ENCODE results near the gene EDNRA.
A peak's percentile ranks its signal among the peaks of the same experiment; 100 is the strongest.

Gene EDNRA

DNA sequence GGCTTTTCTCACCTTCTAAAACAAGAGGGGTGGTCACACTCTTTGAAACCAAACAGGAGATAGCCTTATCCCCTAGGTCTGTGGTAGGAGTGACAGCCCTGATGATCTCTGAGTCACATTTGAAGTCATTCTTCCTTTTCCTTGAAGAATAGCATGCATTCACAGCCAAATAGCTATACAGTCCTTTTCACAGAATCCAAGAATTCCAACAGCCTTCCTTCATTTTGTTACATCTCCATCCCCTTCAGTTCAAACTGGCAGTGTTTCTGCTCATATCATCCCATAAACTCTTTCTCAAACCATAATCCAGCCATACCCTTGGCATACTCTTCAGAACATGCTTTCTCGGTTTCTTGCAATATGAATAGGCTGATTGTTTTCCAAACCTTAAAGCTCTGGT, 103.0 kb downstream of the EDNRA start:
- Histone ChIP-seq H3K4me2 (no peak overlapping the region), H3K36me3 (ENCODE audit: insufficient read depth) (no peaks in the 10 kb centered on the region), H3K79me2 (ENCODE audit: insufficient read depth, low read depth) (no peaks in the 10 kb centered on the region), H4K20me1 (ENCODE audit: insufficient read depth) (no peaks in the 10 kb centered on the region), H2AFZ (ENCODE audit: low read depth) (no peak overlapping the region), H3K27me3 (ENCODE audit: insufficient read depth, low read depth) (no peaks in the 10 kb centered on the region), H3K27ac (no peak overlapping the region), H3K4me1 (ENCODE audit: low read depth, poor library complexity, severe bottlenecking) (peaks cover 18% of the 10 kb centered on the region), H3K4me3 (IDR thresholded peaks at IDR 0.05; ENCODE audit: insufficient read depth, low read depth, low read length) (no peak overlapping the region), H3K9ac (no peak overlapping the region)
- TF ChIP-seq, protein P1, sequence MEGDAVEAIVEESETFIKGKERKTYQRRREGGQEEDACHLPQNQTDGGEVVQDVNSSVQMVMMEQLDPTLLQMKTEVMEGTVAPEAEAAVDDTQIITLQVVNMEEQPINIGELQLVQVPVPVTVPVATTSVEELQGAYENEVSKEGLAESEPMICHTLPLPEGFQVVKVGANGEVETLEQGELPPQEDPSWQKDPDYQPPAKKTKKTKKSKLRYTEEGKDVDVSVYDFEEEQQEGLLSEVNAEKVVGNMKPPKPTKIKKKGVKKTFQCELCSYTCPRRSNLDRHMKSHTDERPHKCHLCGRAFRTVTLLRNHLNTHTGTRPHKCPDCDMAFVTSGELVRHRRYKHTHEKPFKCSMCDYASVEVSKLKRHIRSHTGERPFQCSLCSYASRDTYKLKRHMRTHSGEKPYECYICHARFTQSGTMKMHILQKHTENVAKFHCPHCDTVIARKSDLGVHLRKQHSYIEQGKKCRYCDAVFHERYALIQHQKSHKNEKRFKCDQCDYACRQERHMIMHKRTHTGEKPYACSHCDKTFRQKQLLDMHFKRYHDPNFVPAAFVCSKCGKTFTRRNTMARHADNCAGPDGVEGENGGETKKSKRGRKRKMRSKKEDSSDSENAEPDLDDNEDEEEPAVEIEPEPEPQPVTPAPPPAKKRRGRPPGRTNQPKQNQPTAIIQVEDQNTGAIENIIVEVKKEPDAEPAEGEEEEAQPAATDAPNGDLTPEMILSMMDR (conservative IDR thresholded peaks at IDR 0.05; ENCODE audit: low read depth, low read length), result no peak

DNA sequence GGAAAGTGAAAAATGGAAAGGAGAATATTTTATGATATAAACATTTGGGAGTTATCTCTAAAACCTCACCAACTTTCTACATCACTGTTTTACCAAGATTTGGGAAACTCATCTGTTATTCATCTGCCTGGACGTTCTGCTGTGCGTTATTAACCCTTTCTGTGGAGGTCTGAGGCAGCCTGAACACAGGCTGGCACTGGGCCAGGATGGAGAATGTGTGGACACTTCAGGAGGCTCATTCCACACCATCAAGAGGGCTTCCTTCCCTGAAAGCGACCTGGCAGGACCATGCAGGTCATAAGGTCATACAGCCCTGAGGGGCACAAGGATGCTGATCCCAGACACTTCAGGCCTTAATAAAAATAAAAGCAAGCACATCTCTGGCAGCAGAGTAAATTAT, 105.1 kb downstream of the EDNRA start:
- Histone ChIP-seq H3K4me3 (IDR thresholded peaks at IDR 0.05; ENCODE audit: insufficient read depth, low read depth, low read length) (no peak overlapping the region), H3K4me1 (ENCODE audit: low read depth, poor library complexity, severe bottlenecking) (peaks cover 22% of the 10 kb centered on the region), H3K9ac (no peak overlapping the region), H3K27me3 (ENCODE audit: insufficient read depth, low read depth) (no peaks in the 10 kb centered on the region), H3K36me3 (ENCODE audit: insufficient read depth) (no peaks in the 10 kb centered on the region), H3K27ac (no peak overlapping the region), H3K4me2 (peak overlapping the region; percentile 39; the same call in 1 of the 2 replicates), H4K20me1 (ENCODE audit: insufficient read depth) (no peaks in the 10 kb centered on the region), H3K79me2 (ENCODE audit: insufficient read depth, low read depth) (no peaks in the 10 kb centered on the region), H2AFZ (ENCODE audit: low read depth) (no peak overlapping the region)
- TF ChIP-seq, protein P1 (conservative IDR thresholded peaks at IDR 0.05; ENCODE audit: low read depth, low read length), result no peak

DNA sequence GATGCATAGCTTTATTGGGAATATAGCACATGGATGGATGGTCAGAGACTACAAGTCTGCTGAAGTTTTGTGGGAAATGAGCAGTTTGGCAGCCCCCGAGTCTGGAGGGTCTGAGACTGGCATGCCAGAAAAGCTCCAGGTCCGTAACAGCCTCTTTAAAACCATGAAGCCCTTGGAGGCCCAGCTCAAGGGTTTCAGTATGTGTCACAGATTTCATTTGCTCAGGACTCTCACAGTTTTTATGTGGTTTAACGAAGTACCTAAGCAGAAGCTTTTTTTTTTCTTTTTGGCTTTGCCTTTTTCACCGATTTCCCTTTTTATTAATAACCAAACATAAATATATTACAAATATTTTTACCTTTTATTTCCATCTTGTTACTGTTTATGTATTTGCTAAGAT, 105.7 kb downstream of the EDNRA start:
- H3K27ac ChIP-seq, result no peak overlapping the region
- no peaks in the 10 kb centered on the region for H3K79me2 ChIP-seq (ENCODE audit: insufficient read depth, low read depth)
- no peak overlapping the region for H2AFZ ChIP-seq (ENCODE audit: low read depth)
- no peaks in the 10 kb centered on the region for H4K20me1 ChIP-seq (ENCODE audit: insufficient read depth)
- H3K36me3 ChIP-seq (ENCODE audit: insufficient read depth), result no peaks in the 10 kb centered on the region
- no peak overlapping the region for H3K4me3 ChIP-seq (IDR thresholded peaks at IDR 0.05; ENCODE audit: insufficient read depth, low read depth, low read length)
- peak overlapping the region; percentile 39; the same call in 1 of the 2 replicates for H3K4me2 ChIP-seq
- H3K9ac ChIP-seq, result no peak overlapping the region
- H3K4me1 ChIP-seq (ENCODE audit: low read depth, poor library complexity, severe bottlenecking), result peaks cover 22% of the 10 kb centered on the region
- H3K27me3 ChIP-seq (ENCODE audit: insufficient read depth, low read depth), result no peaks in the 10 kb centered on the region
- TF ChIP-seq, protein P1 (conservative IDR thresholded peaks at IDR 0.05; ENCODE audit: low read depth, low read length), result no peak

DNA sequence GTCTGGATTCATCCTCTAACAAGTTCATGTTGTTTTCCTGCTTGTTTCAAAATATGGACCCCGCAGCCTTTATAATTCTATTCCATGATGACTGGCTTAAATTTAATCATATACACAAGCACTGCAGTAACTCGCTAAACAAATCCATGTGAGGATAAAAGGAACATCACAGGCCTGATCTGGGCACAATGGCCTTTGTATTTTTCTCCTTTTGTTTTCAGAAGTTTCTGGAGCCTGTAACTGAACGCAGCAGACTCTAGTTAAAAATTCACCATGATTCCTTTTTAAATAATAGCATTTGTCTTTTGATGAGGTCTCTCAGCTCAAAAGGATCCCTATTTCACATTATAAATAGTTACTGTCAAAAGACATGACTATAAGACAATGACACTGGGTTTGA, 106.1 kb downstream of the EDNRA start:
- no peaks in the 10 kb centered on the region for H3K27me3 ChIP-seq (ENCODE audit: insufficient read depth, low read depth)
- no peak overlapping the region for H3K4me3 ChIP-seq (IDR thresholded peaks at IDR 0.05; ENCODE audit: insufficient read depth, low read depth, low read length)
- no peak overlapping the region for H2AFZ ChIP-seq (ENCODE audit: low read depth)
- H3K27ac ChIP-seq, result no peak overlapping the region
- peaks cover 22% of the 10 kb centered on the region for H3K4me1 ChIP-seq (ENCODE audit: low read depth, poor library complexity, severe bottlenecking)
- no peaks in the 10 kb centered on the region for H4K20me1 ChIP-seq (ENCODE audit: insufficient read depth)
- no peaks in the 10 kb centered on the region for H3K79me2 ChIP-seq (ENCODE audit: insufficient read depth, low read depth)
- H3K4me2 ChIP-seq, result peak overlapping the region; percentile 39; the same call in 1 of the 2 replicates
- H3K36me3 ChIP-seq (ENCODE audit: insufficient read depth), result no peaks in the 10 kb centered on the region
- H3K9ac ChIP-seq, result no peak overlapping the region
- TF ChIP-seq, protein P1 (conservative IDR thresholded peaks at IDR 0.05; ENCODE audit: low read depth, low read length), result no peak

Data from KMS-11 (cell line).